DMS153 treated with DMSO at 0.1 percent for 48 hours (cell line): ENCODE data around the gene ARHGEF28.

Source experiments
- DNase-seq: peaks from one replicate; lab custom pipeline; 2025; ENCODE audit not compliant: unreplicated experiment; lab: John Stamatoyannopoulos, UW

ARHGEF28 gene

GRCh38 chr5:73955271-73955846 lies 329.4 kb downstream of the ARHGEF28 start:
- DNase-seq, result no peak

GRCh38 chr5:73957397-73958001 lies 331.5 kb downstream of the ARHGEF28 start:
- no peak for DNase-seq

GRCh38 chr5:73958037-73958436 lies 332.0 kb downstream of the ARHGEF28 start:
- no peak for DNase-seq

- no peak for DNase-seq
These were observed 334.0 kb downstream of the ARHGEF28 start for GRCh38 chr5:73960023-73960422.

- no peak for DNase-seq
These were observed 334.4 kb downstream of the ARHGEF28 start for GRCh38 chr5:73960426-73960825.

GRCh38 chr5:73962801-73963425 lies 336.9 kb downstream of the ARHGEF28 start:
- no peak for DNase-seq

GRCh38 chr5:73964352-73964865 lies 338.4 kb downstream of the ARHGEF28 start:
- no peak for DNase-seq

GRCh38 chr5:73966451-73966850 lies 340.5 kb downstream of the ARHGEF28 start:
- no peak for DNase-seq

- DNase-seq, result no peak
These were observed 341.4 kb downstream of the ARHGEF28 start for GRCh38 chr5:73967347-73967746.

GRCh38 chr5:73968246-73968645 lies 342.2 kb downstream of the ARHGEF28 start:
- DNase-seq, result no peak

- DNase-seq, result no peak
These were observed 342.7 kb downstream of the ARHGEF28 start for GRCh38 chr5:73968729-73969128.

- DNase-seq, result no peak
These were observed 343.4 kb downstream of the ARHGEF28 start for GRCh38 chr5:73969195-73970036.

- DNase-seq, result no peak
These were observed 345.3 kb downstream of the ARHGEF28 start for GRCh38 chr5:73971326-73971725.

GRCh38 chr5:73973135-73973534 lies 347.1 kb downstream of the ARHGEF28 start:
- no peak for DNase-seq

- DNase-seq, result no peak
These were observed 348.9 kb downstream of the ARHGEF28 start for GRCh38 chr5:73974871-73975360.

- DNase-seq, result no peak
These were observed 349.8 kb downstream of the ARHGEF28 start for GRCh38 chr5:73975845-73976244.

- no peak for DNase-seq
These were observed 351.1 kb downstream of the ARHGEF28 start for GRCh38 chr5:73977146-73977545.

- DNase-seq, result no peak
These were observed 353.3 kb downstream of the ARHGEF28 start for GRCh38 chr5:73979321-73979720.

- no peak for DNase-seq
These were observed 355.7 kb downstream of the ARHGEF28 start for GRCh38 chr5:73981704-73982103.

- DNase-seq, result no peak
These were observed 357.6 kb downstream of the ARHGEF28 start for GRCh38 chr5:73983644-73984043.

GRCh38 chr5:73985145-73985544 lies 359.1 kb downstream of the ARHGEF28 start:
- no peak for DNase-seq
